GM21515 (cell line): Measurements from ENCODE around the gene EXOSC7.
"Not testable (repeated sequence)": the region's sequence is repeated elsewhere in the genome, so short reads cannot be mapped to it uniquely, and the experiment has no call there.

Source experiments
- ATAC-seq: cut with Tn5 transposase; IDR thresholded peaks from one replicate; pipeline ENCODE4 v1.9.1; 2021; ENCODE audit not compliant: unreplicated experiment

EXOSC7 gene

GRCh38 chr3:44961888-44962287 lies 14.2 kb upstream of the EXOSC7 start:
- no peak for ATAC-seq

DNA sequence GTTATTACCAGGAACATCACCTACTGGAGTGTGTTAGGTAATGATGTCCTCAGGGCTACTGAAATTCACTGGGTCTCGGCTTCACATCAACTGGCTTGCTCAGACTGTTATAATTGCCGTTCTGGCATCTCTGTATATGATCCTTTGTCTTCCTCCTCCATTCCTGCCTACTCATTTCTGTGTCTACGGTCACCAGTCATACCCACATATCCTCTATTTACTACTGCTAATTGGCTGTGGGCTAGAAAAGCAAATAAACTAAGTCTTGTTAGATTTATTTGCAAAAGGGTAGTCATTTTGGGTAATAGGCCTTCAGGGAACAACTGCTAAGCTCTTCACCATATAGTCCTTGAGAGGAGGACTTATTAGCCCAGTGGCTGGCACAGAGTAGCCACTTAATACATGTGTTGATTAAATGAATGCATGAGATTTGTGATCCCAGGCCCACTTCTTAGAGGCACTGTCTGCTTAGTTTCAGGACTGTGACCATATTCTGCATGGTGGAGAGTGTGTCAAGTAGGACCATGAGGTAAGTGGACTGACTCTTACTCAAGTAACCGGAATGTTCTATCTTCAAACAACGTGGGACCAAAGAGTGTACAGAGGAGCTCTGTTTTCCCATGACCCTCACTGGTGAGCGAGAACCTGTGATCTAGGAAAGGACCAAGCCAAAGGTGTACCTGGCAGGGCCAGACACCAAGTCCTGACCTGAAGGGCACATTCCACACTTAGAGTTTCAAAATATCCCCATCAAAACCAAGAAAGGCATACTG lies 13.2 kb upstream of the EXOSC7 start:
- ATAC-seq, result no peak

GRCh38 chr3:44963571-44964325 lies 12.3 kb upstream of the EXOSC7 start:
- no peak for ATAC-seq

DNA sequence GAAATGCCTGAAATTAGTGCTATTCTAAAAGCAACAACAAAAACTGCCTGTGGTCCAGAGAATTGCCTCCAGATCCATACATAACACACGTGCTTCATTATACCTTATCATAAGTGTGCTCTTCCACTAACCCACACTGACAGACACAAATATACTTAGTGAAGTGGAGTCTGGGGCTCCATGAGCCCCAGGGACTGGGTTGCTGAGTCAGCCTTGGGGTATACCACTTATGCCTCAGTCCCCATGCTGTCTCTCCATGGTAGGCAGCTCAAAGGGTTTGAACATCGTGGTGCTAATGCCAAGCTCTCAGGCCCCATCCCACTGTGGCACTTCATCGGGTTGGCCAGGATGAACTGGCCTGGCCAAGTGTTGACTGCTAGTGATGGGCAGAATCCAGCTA lies 10.9 kb upstream of the EXOSC7 start:
- no peak for ATAC-seq

DNA sequence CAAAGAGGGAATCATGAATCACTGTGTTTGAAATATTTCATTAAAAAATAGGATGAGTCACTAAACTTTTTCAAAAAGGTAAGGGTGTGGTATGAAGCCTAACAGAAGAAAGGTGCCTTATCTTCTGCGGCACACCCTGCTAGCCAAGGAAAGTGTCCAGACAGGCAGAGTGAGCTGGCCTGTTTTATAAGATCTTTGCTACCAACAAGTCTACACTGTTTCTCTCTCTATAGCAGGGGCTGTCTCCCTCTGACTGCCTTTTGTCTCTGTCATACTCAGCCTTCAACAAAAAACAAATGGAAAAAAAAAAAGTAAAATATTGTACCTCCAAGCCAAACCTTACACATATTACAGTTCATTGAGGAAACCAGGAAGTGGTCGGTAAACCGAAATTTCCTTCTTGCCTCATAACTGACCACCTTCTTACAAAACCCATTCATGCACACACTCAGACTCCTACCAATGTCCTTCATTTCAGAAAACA lies 9.2 kb upstream of the EXOSC7 start:
- ATAC-seq, result no peak

DNA sequence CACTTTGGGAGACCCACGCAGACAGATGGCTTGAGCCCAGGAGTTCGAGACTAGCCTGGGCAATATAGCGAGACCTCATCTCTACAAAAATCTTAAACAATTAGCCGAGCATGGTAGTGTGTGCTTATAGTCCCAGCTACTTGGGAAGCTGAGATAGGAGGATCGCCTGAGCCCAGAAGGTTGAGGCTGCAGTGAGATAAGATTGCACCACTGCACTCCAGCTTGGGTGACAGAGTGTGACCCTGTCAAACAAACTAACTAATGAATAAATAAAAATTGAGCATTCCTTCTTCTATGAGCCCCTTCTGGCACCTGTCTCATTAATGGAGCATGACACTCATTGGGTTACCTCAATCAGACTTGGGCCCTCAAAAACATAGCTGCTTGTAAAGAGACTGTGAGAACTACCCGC lies 7.6 kb upstream of the EXOSC7 start:
- ATAC-seq, result no peak

GRCh38 chr3:44969154-44969827 lies 6.8 kb upstream of the EXOSC7 start:
- ATAC-seq, result no peak

- ATAC-seq, result no peak
Observed at GRCh38 chr3:44969828-44970179, 6.2 kb upstream of the EXOSC7 start.

DNA sequence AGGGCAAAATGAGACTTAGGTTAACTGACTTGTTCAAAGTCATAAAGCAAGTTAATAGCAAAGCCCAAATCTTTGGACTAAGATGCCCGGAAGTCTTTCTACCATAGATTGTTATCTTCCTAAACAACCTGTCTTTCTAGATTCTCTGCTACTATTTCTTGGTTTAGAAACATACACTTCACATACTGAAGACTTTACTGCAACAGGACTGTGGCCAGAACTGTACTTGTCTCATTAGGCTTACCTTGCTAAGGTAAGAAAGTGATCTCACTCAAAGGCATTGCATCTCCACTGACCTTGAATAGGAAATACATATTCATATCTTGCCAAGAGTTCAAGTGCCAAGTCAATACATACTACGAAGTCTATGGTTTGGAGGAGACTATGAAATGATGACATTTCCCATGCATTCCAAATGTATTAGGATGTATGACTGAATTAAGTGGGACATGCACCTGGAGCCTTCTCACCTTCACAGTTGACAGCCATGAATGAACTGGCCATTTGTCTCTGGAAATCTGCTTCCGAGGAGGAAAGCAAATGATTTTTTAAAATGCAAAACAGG lies 5.0 kb upstream of the EXOSC7 start:
- no peak for ATAC-seq

DNA sequence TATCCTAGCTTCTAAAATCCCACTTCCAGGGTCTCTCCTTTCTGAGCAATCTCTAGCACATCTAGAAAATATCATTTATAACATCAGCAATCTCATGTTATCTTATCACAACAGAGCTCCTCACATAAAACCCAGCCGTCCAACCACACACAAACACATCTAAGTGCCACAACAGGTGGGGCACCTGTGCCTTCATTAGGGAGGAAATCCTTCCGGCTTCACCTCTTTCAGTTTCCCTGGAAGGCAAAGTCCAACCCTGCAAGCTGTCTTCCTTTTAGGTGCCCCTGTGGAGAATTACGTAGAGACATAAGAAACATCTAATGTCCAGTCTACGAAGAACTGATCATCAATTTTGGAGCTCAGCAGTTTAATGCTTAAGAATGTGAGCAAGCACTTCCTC lies 1.6 kb upstream of the EXOSC7 start:
- no peak for ATAC-seq

DNA sequence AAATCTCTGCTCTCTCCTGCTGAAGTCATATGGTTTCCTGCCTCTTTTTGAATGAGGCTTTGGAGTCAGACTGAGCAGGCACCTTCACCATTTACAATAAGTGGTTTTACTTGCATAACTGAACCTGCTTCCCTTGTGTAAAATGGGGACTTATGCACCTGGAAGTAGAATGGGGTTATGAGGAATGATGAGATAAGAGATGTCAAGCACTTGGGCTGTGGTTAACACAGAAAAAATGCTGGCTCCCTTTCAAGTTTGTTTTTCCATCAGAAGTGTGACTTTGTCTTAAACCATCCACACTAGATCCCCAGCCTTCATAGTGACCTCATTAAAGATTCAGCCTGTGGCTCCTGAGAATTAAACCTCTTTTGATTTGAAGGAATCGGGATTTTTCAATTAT lies 5.2 kb downstream of the EXOSC7 start:
- no peak for ATAC-seq

GRCh38 chr3:44981751-44982150 lies 5.7 kb downstream of the EXOSC7 start:
- ATAC-seq, result no peak

GRCh38 chr3:44982817-44983216 lies 6.8 kb downstream of the EXOSC7 start:
- no peak for ATAC-seq

DNA sequence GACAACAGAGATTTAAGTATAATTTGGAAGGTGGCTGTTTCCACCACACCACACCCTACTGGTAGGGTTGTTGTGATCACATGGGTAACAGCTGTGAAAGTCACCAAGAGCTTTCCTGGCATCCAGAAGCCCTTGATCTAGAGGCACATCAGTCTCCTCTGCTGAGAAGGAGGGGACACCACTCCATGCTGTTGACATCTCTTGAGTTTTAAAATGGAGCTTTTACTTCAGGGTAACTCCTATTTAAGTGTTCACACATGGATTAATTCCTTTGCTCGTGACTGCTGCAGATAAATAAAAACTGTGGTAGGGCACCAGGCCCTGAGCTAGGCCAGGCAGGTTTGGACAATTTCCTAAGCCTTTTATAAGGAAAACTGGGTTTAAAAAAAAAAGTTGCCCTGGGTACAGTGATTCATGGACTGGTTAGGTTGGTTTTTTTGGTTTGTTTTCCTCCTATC lies 7.5 kb downstream of the EXOSC7 start:
- no peak for ATAC-seq

- no peak for ATAC-seq
Observed at GRCh38 chr3:44984335-44984734, 8.3 kb downstream of the EXOSC7 start.

GRCh38 chr3:44986330-44986729 lies 10.3 kb downstream of the EXOSC7 start:
- ATAC-seq, result not testable (repeated sequence)

DNA sequence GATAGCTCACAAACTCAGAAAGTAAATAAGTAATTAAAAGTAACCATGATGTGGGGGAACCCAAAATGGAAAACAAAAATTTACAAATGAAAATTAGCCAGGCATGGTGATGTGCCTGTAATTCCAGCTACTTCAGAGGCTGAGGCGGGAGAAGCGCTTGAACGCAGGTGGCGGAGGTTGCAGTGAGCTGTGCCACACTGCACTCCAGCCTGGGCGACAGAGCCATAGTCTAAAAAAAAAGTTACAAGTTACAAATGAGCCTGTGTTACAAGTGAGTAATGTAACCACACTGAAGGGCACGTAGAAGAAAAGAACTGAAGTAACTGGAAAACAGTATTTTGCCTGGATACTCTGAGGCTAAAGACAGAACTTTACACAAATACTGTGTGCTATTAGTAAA lies 11.3 kb downstream of the EXOSC7 start:
- no peak for ATAC-seq

DNA sequence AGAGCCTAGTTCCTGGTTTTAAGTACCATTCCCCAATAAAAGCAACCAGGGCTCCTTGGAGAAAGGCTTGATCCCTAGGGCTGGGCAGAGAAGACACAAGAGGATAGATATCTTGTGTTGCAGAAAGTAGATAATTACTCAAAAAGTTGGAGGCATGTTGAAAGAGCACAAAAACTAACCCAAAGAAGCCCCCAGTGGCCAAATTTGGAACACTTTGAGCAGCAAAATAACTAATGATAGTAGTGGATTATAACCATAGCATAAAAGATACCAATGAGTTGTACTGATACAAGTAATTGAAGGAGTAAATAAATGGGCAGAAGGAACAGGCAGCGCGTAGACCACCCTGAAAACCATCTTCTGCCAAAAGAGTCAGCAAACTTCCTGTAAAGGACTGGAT lies 12.0 kb downstream of the EXOSC7 start:
- ATAC-seq, result no peak

DNA sequence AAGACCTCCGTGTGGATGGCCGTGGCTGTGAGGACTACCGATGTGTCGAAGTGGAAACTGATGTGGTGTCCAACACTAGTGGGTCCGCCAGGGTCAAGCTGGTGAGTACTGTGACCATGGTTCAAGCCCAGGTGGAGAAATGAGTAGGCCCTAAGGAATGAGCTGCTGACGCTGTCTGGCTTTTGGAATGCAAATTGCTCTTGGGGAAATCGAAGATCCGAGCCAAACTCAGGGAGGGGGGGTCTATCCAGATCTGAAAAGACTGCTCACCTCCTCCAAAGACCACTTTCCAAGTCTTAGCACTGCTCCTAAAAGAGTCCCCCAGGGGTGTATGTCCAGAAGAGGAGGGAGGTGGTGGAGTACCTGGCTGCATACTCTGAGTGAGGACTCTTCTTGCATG lies 13.1 kb downstream of the EXOSC7 start:
- no peak for ATAC-seq

- ATAC-seq, result no peak
Observed at GRCh38 chr3:44989636-44990373, 13.8 kb downstream of the EXOSC7 start.

- no peak for ATAC-seq
Observed at GRCh38 chr3:44991326-44991725, 15.3 kb downstream of the EXOSC7 start.
